CD4-positive, alpha-beta T cell (primary cell): ENCODE data around the gene CCDC116. TPM values are rescaled to one million over a fixed set of nuclear protein-coding genes. Genes with fewer than 3 reads are reported as not detected.

ENCODE experiments used
- ATAC-seq: fragments of 200-7000 bp; cut with Tn5 transposase; one replicate; pipeline ENCODE4 v1.10.0; 2022; ENCODE audit warnings: mild to moderate bottlenecking; ENCODE audit not compliant: poor library complexity
- CTCF ChIA-PET: fragments of 350-600 bp; sonication (Branson Sonifier 250); formaldehyde crosslinking; loops from one replicate; lab custom pipeline; 2021; ENCODE audit warnings: antibody characterized with exemption, inconsistent platforms; lab: Charles Lee
- POLR2A ChIA-PET: fragments of 350-600 bp; sonication (Branson Sonifier 250); formaldehyde crosslinking; loops from one replicate; lab custom pipeline; 2021; ENCODE audit warnings: antibody characterized with exemption, inconsistent platforms; lab: Charles Lee
- DNase-seq, 14 experiments: peaks; one replicate each; pipeline ENCODE4 v3.0.0-alpha.2; 2013 to 2020; ENCODE audit warnings: mixed read lengths in 2 of 14
- H3K27ac ChIP-seq, 2 donors: one replicate each; pipeline versions ENCODE4 v1.5.1 to v1.7.0; 2013; ENCODE audit warnings: low read length in 2 of 2, low read depth in 1 of 2, mild to moderate bottlenecking in 1 of 2
- H3K27me3 ChIP-seq, 2 experiments: 1 replicate in 1 of 2; 2 replicates in 1 of 2; pipeline versions ENCODE4 v1.6.1 to v1.7.0; 2013; ENCODE audit warnings: low read length in 2 of 2, control low read depth in 1 of 2, mild to moderate bottlenecking in 1 of 2, moderate library complexity in 1 of 2; ENCODE audit not compliant: insufficient read depth in 2 of 2, control insufficient read depth in 1 of 2
- H3K36me3 ChIP-seq: one replicate; pipeline ENCODE4 v1.6.1; 2013; ENCODE audit warnings: low read length, control low read depth; ENCODE audit not compliant: insufficient read depth
- H3K4me1 ChIP-seq: one replicate; pipeline ENCODE4 v1.6.1; 2013; ENCODE audit warnings: low read length, control low read depth; ENCODE audit not compliant: insufficient read depth
- H3K4me3 ChIP-seq: one replicate; pipeline ENCODE4 v1.5.1; 2013; ENCODE audit warnings: mild to moderate bottlenecking, low read length, moderate library complexity
- H3K9me3 ChIP-seq, 2 experiments: 1 replicate in 1 of 2; 2 replicates in 1 of 2; pipeline versions ENCODE4 v1.6.1 to v1.7.0; 2013; ENCODE audit warnings: low read length in 2 of 2, mild to moderate bottlenecking in 2 of 2, control low read depth in 1 of 2, moderate library complexity in 1 of 2; ENCODE audit not compliant: control insufficient read depth in 1 of 2, insufficient read depth in 1 of 2
- H3K27ac Mint-ChIP-seq: one replicate; pipeline ENCODE4 v1.8.0; 2020; ENCODE audit warnings: mixed read lengths
- H3K27me3 Mint-ChIP-seq: one replicate; pipeline ENCODE4 v1.8.0; 2021; ENCODE audit warnings: mixed read lengths
- H3K36me3 Mint-ChIP-seq: one replicate; pipeline ENCODE4 v1.8.0; 2021; ENCODE audit warnings: low read depth, mixed read lengths
- H3K4me1 Mint-ChIP-seq: one replicate; pipeline ENCODE4 v1.8.0; 2021; ENCODE audit warnings: low read depth, mixed read lengths
- H3K4me3 Mint-ChIP-seq: one replicate; pipeline ENCODE4 v1.8.0; 2020; ENCODE audit warnings: mild to moderate bottlenecking, mixed read lengths
- H3K9me3 Mint-ChIP-seq: one replicate; pipeline ENCODE4 v1.8.0; 2020; ENCODE audit warnings: mixed read lengths
- CTCF ChIP-seq: fragments of 200-600 bp; IDR thresholded peaks from one replicate; pipeline ENCODE4 v1.8.0; 2022; ENCODE audit warnings: antibody characterized with exemption, mild to moderate bottlenecking
- intact Hi-C, 2 experiments: fragments of 100-400 bp; cut with DNase I in 1 of 2; cut with micrococcal nuclease in 1 of 2; formaldehyde crosslinking; loops; one replicate each; pipeline versions ENCODE4 v1.15.1 to v1.9.0; 2023 to 2025; cut with DNase I, micrococcal nuclease
- total RNA-seq, 174 experiments: library from RNA in 2 of 174; stranded (reverse) in 2 of 174; gene quantifications; one replicate each; pipeline ENCODE4 v1.2.3 and lab custom pipeline; 2021 to 2026

The CCDC116 gene
- total RNA-seq, 2 experiments from 2014 or later, result 0.14 to 0.20 TPM

- Mint-ChIP-seq H3K36me3 (peaks cover 31% of the 10 kb centered on the region), H3K27me3 (no peaks in the 10 kb centered on the region), H3K9me3 (no peaks in the 10 kb centered on the region), H3K4me1 (peaks cover 50% of the 10 kb centered on the region), H3K4me3 (peak within 1 kb of the TSS; percentile 97), H3K27ac (peak within 1 kb of the TSS; percentile 88)
- intact Hi-C loops, result loop anchor here (1.0 to 5.0 kb wide), 5 partner anchors 13 to 627 kb away; partner anchors contain the start of genes SDF2L1 (in 2 of the 2), THAP7 (in 1 of the 2) and UBE2L3 (in 1 of the 2)
- Histone ChIP-seq H3K27ac (peak within 1 kb of the TSS; percentile 87 to 96), H3K27me3 (no peaks in the 10 kb centered on the region), H3K36me3 (peaks cover 29% of the 10 kb centered on the region), H3K4me1 (peaks cover 61% of the 10 kb centered on the region), H3K4me3 (peak within 1 kb of the TSS; percentile 97), H3K9me3 (peaks cover 0 to 7% of the 10 kb centered on the region in 2 experiments)
- ChIA-PET CTCF (interaction anchor here (0.5 to 5.1 kb wide), 18 partner anchors 13 to 647 kb away, joined by 3 to 89 read pairs (median 4); partner anchors contain the start of genes LZTR1, SDF2L1 and YPEL1), POLR2A (interaction anchor here (0.7 to 4.5 kb wide), 16 partner anchors 10 to 647 kb away, joined by 3 to 140 read pairs (median 6); partner anchors contain the start of genes LZTR1, PPIL2, SDF2L1 and THAP7)
- ATAC-seq, result peak; percentile 81
- no peak for TF ChIP-seq CTCF
- DNase-seq, result peak; percentile 90 to 98 (median 94)
Measured at GRCh38 chr22:21629255-21630149, 3.1 kb upstream of the CCDC116 start, which contains the start of gene YDJC. TSS of gene YDJC (minus strand) at chr22:21630022. CDS start at chr22:21630014, 8 bp downstream.

- no peaks in the 10 kb centered on the region for H3K9me3 Mint-ChIP-seq
- H3K4me1 Mint-ChIP-seq, result peaks cover 46% of the 10 kb centered on the region
- H3K27me3 Mint-ChIP-seq, result no peaks in the 10 kb centered on the region
- Histone ChIP-seq H3K4me3 (no peak overlapping the region), H3K9me3 (peaks cover 0 to 7% of the 10 kb centered on the region in 2 experiments), H3K27me3 (no peaks in the 10 kb centered on the region), H3K36me3 (peaks cover 24% of the 10 kb centered on the region), H3K27ac (no peak overlapping the region), H3K4me1 (peaks cover 48% of the 10 kb centered on the region)
- ATAC-seq (no peak), DNase-seq (no peak)
- CTCF ChIA-PET, result interaction anchor here (1.2 to 5.1 kb wide), 3 partner anchors 11 to 48 kb away, joined by 4 to 89 read pairs (median 40); partner anchors contain the start of gene SDF2L1
- peak overlapping the region; percentile 88 for H3K27ac Mint-ChIP-seq
- intact Hi-C loops, result loop anchor here in 1 of 2 experiments (2.0 kb wide), 1 partner anchor 64 kb away; the partner anchor contains the start of gene UBE2L3
- POLR2A ChIA-PET, result interaction anchor here (2.9 to 4.5 kb wide), 2 partner anchors 11 to 16 kb away, joined by 14 to 140 read pairs; partner anchors contain the start of gene SDF2L1
- no peak for TF ChIP-seq CTCF
- peaks cover 31% of the 10 kb centered on the region for H3K36me3 Mint-ChIP-seq
- peak overlapping the region; percentile 90 for H3K4me3 Mint-ChIP-seq
Measured at GRCh38 chr22:21631025-21631424, 1.5 kb upstream of the CCDC116 start.

- ChIA-PET CTCF (interaction anchor here (1.1 to 5.1 kb wide), 2 partner anchors 10 to 14 kb away, joined by 12 to 40 read pairs; partner anchors contain the start of gene SDF2L1), POLR2A (interaction anchor here (0.9 to 2.9 kb wide), 3 partner anchors 9 to 33 kb away, joined by 3 to 14 read pairs (median 14); partner anchors contain the start of genes PPIL2 and SDF2L1)
- Mint-ChIP-seq H3K36me3 (peaks cover 15% of the 10 kb centered on the region), H3K4me1 (peaks cover 30% of the 10 kb centered on the region), H3K27me3 (no peaks in the 10 kb centered on the region), H3K9me3 (no peaks in the 10 kb centered on the region), H3K27ac (no peak overlapping the region), H3K4me3 (no peak overlapping the region)
- no peak for TF ChIP-seq CTCF
- ATAC-seq (no peak), DNase-seq (no peak)
- H3K9me3 ChIP-seq, result peaks cover 0 to 7% of the 10 kb centered on the region in 2 experiments
- H3K27me3 ChIP-seq, result no peaks in the 10 kb centered on the region
- no peak overlapping the region for H3K27ac ChIP-seq
- intact Hi-C loops, result no loop called here
- H3K4me3 ChIP-seq, result no peak overlapping the region
- H3K36me3 ChIP-seq, result peaks cover 7% of the 10 kb centered on the region
- peaks cover 29% of the 10 kb centered on the region for H3K4me1 ChIP-seq
Measured at GRCh38 chr22:21632931-21633330, 371 bp downstream of the CCDC116 start.
